ENCODE results near the gene LAMB2.

The LAMB2 gene

DNA sequence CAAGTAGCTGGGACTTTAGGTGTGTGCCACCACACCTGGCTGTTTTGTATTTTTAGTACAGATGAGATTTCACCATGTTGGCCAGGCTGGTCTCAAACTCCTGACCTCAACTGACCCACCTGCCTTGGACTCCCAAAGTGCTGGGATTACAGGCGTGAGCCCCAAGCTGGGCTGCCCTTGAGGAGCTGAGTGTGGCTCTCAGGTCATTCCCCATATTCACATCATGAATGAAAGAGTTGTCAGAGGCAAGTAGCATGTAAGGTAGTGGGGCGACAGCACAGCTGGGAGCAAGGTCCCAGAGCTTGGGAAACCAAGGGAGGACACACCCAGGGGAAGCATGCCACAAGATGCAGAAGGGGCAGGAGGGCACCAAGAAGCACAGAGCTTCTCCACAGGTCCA is 28.3 kb upstream of the LAMB2 start:
- DNase-seq (ENCODE audit: low spot score): no peak

DNA sequence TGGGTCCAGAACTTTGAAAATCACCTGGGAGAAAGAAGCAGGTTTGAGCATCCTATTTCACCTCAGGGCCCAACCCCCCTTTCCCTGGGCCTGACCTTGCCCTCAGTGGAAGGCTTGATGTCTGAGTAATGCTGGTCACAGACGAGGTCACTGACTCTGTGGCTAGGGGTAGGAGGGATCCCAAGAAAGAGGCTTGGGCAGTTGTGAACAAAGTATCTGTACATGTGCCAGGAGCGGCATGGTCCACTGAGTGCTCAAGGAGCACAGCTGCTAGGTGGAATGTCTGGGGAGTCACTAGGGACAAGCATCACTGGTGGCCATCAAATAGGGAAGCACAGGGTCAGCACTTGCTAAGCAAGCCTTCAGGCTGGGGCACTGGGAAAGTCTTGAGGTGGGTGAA is 25.9 kb upstream of the LAMB2 start:
- no peak for DNase-seq (ENCODE audit: low spot score)

DNA sequence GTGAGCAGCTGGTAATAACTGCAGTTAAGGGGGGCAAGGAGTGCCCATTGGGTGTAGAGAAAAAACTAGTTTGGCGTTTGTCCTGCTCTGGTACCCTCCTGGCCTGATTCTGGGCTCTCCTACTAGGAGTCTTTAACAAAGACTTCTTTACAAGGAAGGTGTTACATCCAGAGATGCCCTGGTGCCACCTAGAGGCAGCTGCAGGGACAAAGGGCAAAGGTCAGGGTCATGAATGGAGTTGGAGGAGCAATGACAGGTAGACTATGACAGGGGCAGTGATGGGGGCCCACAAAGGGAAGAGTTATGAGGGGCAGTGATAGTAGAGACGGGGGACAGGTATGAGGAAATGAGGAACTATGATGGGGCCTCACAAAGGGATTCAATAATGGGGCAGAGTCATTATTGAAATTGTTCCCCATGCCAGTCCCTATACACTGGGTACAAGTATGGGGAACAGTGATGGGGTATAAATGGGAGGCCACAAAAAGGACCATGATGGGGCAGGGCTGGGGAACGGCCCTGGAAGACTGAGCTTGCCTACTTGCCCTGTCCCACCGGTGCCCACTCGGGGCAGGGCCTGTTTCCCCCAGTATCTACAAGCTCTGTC is 25.4 kb upstream of the LAMB2 start:
- DNase-seq (ENCODE audit: low spot score): no peak

DNA sequence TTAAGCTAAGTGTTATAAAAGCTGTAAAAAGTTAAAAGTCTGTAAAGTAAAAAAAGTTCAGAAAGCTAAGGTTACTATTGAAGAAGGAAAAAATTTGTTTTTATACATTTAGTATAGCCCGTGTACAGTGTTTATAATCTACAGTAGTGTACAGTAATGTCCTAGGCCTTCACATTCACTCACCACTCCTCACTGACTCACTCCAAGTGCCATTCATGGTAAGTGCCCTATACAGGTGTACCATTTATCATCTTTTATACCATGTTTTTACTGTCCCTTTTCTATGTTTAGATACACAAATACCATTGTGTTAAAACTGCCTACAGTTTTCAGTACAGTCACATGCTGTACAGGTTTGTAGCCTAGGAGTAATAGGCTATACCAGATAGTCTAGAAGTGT is 24.4 kb upstream of the LAMB2 start:
- no peak for DNase-seq (ENCODE audit: low spot score)

DNA sequence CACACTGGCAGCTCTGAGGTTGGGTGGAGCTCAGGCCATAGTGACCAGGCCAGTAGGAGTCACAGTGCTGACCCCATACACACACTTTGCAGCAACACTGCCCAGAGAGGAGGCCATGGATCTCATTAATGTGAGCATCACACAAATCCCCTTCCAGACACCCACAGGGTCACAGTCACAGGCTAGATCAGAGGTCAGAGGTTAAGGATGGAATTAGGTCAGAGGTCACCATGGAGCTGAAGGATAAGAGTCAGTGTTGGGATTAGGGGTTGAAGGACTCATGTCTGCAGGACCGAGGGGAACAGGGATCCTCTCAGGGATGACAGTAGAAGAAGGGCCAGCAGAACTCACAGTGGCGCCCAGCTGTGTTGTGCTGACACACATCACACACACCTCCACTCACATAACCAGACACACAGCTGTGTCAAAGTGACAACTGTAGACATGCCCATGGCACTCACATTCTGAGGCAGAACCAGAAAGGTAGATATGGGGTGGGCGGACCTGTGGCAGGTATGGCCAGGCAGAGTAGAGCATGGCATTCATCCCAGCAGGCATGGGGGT is 20.6 kb upstream of the LAMB2 start:
- no peak for DNase-seq (ENCODE audit: low spot score)

DNA sequence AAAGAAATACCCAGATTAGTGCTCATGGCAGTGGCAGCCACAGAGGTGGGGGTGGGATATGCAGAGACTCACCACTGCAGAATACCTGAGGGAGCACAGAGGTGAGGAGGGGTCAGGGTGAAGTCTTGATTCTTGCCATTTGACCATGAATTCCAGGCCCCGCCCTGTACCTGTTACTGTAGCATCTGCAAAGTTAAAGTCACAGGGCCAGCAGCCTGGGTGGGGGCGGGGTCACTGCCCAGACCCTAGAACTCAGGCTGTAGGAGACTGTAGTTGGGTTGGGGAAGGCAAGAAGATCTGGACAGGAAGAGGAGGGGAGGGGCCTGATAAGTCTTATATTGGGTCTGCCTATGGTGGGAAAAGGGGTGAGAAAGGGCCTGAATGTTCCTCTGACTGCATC is 18.8 kb upstream of the LAMB2 start:
- no peak for DNase-seq (ENCODE audit: low spot score)

DNA sequence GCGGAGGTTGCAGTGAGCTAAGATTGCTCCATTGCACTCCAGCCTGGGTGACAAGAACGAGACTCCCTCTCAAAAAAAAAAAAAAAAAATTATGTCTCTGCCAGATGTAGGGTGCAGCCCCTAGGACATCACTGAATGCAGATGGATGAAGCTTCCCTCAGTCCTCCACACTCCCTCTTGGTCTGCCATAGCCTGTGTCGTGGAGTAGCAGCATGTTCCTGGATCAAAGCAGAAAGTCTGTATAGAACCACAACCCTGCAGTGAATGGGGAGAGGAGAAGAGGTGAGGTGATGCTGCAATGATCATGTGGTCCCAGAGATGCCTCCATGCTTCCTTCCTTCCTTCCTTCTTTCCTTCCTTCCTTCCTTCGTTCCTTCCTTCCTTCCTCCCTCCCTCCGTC is 15.3 kb upstream of the LAMB2 start:
- DNase-seq (ENCODE audit: low spot score): no peak

DNA sequence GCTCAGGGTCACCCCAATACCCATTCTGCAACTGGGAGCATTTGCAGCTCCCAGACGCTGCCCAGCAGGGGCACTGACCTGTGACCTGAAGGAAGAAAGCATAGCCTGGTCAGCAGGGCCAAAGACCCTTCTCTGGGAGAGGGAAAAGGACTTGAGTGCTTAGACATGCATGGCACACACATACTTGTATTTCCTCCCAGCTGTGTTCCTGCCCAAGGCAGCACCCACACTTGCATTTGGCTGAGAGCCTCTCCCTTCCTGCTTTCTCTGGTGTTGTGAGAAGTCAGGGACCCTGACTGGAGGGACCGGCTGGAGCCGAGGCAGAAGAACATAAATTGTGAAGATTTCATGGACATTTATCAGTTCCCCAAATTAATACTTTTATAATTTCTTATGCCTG is 7.2 kb upstream of the LAMB2 start:
- no peak for DNase-seq (ENCODE audit: low spot score)

DNA sequence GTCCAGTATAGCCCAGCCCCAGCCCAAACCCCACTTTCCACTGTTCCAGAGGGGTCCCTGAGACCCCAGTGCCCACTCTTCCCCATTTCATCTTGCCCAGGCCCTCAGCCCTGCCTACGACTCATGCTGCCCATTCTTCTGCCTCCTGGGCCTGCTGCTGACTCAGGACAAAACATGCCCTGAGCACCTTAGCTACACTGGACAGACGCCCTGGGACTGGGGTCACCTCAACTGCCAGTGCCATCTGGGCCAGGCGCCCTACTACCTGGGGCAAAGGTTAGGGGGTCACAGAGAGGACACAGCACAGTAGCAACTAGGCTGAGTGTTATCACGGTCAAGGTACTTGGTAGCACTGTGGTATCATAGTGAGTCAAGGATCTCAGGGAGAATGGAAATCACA is 2.6 kb upstream of the LAMB2 start:
- no peak for DNase-seq (ENCODE audit: low spot score)

DNA sequence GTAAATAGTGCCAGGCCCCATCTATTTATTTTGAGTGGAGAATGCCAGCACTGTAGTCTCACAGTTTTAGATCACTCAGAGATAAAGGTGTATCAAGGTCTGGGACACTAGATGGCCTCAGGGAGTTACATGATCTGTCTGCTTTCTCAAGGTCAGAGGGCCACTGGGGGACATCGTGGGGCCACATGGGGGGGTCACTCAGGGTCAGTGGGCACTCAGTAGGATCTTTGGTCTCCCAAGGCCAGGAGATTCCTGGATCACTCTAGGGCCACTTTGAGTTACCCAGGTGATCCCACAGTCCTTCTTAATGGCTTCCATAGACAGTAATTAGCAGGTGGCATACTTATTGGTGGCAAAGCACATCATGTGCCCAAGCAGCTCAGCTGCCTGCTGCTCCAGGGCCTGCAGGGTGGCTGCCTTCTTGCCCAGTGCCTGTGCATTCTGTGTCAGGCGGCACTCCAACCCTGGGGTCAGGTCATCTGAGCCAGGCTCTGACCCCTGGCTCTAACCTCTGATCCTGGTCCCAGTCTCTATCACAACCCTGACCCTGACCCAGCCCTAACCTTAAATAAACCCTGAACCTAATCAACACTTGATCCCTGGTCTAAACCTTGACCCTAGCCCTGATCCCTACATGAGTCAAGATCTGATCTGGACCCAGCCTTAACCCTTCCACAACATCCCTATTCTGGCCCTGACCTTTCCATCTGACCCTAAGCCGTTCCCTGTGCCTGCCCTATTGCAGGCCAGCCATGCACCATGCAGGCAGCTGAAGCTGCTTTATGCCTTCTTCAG is 1.8 kb upstream of the LAMB2 start:
- DNase-seq (ENCODE audit: low spot score): no peak

DNA sequence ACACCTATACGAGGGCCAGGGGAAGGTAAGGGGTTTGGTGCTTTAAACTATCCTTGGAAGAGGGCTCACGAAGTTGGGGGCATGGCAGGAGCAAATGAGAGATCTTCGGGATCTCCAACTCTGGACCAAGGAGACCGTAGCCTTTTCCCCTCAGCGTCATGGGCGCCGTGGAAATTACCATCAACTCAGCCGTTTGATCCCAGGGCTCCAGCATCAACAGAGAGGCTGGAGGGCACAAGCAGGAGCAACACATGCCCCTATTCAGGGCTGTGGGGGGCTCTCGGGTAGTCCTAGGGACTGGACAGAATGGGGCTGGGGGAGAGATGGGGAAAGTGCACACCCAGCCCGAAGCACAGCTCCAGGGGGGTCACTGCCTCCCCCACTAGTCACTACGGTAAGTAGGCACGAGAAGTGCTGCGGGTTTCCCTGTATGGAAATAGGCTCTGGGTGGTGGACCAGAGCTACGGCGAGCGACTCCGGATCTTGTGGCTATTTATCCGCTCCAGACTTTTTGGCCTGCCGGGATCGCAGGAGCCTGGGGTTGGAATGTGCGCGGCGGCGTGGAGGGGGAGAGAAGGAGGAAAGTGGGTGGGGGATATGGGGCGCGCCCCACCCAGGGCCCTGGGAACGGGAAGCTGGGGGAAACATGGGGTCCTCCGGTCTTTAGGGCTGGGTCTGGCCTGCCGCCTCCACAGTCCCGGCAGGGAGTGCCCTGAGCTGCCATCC is 539 bp upstream of the LAMB2 start:
- peak; percentile 89 for DNase-seq (ENCODE audit: low spot score)

DNA sequence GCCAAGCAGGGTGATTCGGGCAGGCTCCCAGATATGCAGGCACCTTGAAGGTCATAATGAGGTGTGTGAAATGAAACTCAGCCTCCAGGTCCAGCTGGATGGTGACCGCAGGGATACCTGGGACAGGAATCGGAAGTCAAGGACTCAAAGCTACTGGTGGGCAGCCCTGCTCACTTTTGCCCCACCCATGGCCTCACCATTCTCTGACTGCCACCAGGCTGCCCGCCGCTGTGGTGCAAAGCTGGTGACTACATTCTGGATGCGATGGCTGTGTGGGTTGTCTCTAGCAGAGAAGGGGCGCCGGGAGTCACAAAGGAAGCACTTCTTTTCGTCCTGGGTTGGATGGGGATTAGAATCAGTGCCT is 795 bp downstream of the LAMB2 start:
- no peak for DNase-seq (ENCODE audit: low spot score)

DNA sequence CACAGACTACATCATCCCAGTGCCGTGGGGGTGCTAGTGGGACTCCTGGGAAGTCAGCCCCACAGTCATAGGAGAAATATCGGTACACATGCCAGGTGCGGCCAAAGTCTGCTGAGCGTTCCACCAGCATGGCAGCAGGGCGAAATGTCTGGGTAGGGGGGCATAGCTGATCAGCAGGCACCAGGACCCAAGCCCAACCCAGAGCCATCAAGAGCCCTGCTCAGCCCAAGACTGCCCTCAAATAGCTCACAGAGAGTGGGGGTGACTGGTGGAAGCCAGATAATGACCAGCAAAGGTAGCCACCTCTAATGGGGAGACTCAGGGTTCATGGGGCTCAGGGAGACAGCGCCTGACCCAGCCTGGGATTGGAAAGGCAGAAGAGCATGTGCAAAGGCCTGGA is 1.3 kb downstream of the LAMB2 start:
- no peak for DNase-seq (ENCODE audit: low spot score)

DNA sequence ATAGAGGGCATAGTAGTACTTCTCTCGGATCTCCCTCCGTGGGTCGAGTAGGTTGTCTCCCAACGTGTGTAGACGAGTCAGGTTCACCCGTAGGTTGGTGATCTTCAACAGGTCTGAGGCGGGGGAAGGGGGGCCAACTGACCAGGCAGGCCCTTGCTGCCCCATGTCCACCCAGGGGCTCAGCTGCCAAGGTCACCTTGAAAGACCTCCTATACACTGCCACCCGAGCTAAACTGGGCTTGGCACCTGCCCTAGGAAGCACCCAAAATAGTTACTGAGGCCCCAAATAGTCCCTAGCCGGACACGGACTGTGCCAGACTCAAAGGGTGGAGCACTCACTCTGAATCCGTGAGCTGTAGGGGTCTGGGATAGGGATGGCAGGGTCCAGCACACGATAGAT is 1.8 kb downstream of the LAMB2 start:
- DNase-seq (ENCODE audit: low spot score): no peak

DNA sequence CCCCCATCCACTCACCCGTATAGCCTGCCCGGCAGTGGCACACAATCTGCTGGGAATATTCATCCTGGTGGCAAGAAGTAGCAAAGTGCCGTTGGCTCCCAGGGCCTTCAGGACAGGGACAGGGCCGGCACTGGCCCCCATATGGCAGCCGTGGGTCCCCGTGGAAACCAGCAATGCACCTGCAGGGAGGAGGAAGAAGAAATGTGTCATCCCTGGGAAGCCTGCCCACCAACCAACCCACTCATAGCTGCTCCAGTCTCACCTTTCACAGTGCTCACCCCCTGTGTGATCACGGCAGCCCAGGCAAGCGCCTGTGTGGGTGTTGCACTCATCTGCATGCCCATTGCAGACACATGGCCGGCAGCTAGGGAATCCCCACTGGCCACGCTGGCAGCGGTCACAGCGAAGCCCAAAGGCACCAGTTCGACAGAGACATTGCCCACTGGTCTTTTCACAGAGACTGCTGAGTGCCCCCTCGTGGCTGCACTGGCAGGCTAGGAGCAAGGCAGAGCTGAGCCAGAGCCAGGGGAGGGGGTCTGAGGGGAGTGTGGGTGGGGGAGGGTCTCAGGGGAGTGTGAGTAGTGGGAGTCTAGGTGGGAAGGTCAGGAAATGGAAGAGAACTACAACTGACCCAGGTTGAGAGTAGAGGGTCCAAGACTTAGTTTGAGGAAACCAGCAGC is 7.7 kb downstream of the LAMB2 start:
- DNase-seq (ENCODE audit: low spot score): no peak

DNA sequence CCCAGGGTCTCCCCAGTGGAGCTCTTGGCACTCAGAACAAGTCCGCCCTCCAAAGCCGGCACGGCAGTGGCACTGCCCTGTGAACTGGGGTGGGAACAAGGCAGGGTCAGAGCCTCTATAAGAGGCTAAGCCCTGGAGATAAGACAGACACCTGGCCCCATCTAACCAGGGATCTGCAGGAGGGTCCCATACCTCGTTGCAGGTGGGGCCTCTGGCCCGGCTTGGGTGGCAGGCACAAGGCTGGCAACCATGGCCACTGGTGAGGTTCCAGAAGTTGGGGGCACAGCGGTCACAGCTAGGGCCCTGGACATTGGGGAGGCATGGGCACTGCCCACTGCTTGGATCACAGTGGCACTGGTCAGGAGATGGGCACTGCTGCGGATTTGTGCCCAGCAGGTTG is 8.6 kb downstream of the LAMB2 start:
- DNase-seq (ENCODE audit: low spot score): no peak

DNA sequence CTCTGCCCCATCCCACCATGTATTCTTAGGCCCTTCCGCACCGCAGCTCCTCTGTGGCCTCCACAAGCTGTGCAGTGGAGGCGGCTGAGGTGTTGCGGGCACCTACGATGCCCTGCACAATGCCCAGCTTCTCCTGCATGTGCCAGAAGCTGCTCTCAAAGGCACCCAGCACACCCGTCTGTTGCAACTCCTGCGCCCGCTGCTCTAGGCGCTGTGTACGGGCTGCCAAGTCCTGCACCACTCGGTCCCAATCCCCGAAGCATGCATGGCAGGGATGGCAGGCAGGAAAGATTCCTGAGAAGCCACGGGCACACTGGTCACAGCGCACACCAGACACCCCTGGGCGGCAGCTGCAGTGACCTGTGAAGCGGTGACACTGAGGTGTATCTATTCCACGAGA is 9.2 kb downstream of the LAMB2 start:
- DNase-seq (ENCODE audit: low spot score): no peak

DNA sequence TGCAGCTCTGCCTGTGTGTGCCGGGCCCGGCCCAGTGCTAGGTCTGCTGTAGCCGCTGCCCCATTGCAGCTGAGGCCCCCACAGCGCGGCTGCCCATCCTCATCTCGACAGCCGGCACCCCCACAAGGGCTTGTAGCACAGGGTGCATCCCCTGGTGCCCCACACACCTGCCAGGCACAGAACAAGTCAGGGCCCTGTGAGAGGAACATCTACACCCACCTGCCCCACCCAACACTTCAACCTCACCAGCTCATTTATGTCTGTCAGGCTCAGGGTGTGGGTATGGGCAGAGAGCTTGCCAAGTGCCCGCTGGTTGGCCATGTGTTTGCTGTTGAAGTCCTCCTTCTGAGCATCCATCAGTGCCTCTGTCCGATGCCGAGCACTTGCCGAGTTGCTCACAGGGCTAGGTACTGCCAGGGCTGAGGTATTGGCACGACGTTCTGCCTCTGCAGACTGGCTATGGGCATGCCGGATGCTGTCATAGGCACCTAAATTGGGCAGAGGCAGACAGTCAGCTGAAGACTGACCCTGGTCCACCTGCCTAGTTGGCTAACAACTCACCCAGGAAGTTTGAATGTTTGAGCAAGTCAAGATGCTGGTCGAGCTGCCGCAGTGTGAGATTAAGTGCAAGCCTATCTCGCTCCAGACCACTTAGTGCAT is 9.8 kb downstream of the LAMB2 start:
- no peak for DNase-seq (ENCODE audit: low spot score)

DNA sequence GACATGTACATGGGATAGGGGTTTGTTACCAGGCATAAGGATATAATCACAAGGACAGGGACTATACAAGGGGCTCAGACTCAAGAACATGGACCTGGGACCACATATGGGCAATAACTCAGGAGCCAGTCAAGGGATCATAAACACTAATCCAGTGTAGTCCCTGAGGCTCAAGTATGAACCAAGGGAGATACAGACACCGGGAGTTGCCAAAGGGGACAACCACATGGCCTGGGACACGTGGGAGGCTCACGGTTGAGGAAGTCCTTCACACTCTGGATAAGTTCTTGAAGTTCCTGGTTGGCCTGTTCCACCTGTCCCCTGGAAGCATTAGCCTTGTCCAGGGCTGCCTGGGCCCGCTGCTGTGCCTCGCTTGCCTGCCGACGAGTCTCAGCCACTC is 10.4 kb downstream of the LAMB2 start:
- DNase-seq (ENCODE audit: low spot score): no peak

DNA sequence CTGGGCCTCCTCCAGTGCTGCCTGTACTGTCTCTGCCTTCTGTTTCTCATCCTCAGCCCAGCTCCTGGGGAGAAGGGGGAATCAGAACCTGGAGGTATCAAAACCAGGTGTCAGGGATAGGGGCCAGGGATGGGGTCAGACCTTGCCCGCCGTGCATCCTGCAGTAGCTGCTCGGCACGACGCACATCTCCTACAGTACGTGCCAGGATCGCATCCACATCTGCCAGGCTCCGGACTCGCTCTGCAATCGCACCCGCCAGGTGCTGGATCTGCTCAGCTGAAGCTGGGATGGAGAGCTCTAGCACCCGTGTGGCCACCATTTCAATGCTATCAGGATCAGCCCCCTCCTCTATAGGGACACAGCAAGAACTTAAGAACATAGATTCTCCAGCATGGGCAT is 10.8 kb downstream of the LAMB2 start:
- DNase-seq (ENCODE audit: low spot score): no peak

DNA sequence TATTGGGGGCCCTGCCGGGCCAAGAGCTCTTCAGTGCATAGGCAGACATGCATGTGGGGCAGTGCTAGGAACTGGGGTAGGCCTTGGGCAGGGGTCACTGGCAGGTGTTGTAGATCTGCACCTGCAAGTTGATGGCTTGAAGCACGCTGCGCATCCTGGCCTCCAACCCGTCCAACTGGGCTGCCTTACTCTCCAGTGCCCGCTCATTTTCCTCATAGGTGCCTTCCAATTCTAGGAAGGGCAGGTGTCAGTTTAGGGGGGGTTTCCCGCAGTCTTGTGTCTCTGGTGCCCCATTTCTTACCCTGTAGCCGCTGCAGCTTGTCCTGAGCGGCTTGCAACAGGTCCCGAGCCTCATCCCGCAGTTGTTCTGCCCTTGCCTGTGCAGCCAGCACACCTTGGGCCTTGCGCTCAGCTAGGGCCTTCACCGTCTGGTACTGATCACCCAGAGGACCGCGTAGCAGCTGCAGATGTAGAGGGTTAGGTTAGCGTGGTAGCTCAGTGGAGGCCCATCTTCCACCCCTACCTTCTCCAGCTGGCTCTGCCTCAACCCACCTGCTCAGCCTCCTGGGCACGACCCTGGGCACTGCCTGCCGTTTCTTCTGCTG is 11.6 kb downstream of the LAMB2 start:
- no peak for DNase-seq (ENCODE audit: low spot score)
